ENCODE results near the gene FAM181A.

Gene FAM181A

GRCh38 chr14:93944348-93945069, 17.4 kb downstream of the FAM181A start:
- Histone ChIP-seq H3K9ac (ENCODE audit: low read depth, low read length) (no peak overlapping the region), H3K36me3 (ENCODE audit: control insufficient read depth, insufficient read depth, low read length) (no peaks in the 10 kb centered on the region), H3K9me3 (ENCODE audit: control insufficient read depth, insufficient read depth, low read length) (no peaks in the 10 kb centered on the region), H3K4me3 (ENCODE audit: low read depth, low read length) (no peak overlapping the region), H3K27ac (ENCODE audit: low read depth, low read length) (no peak overlapping the region), H3K27me3 (ENCODE audit: control insufficient read depth, insufficient read depth, low read length) (no peaks in the 10 kb centered on the region; the same call in 1 of the 2 replicates), H3K4me1 (ENCODE audit: control insufficient read depth, insufficient read depth, low read length) (peaks cover 6% of the 10 kb centered on the region; the same call in 1 of the 2 replicates)

GRCh38 chr14:93945070-93945399, 17.9 kb downstream of the FAM181A start:
- Histone ChIP-seq H3K9me3 (ENCODE audit: control insufficient read depth, insufficient read depth, low read length) (no peaks in the 10 kb centered on the region), H3K4me1 (ENCODE audit: control insufficient read depth, insufficient read depth, low read length) (peaks cover 6% of the 10 kb centered on the region; the same call in 1 of the 2 replicates), H3K27me3 (ENCODE audit: control insufficient read depth, insufficient read depth, low read length) (no peaks in the 10 kb centered on the region), H3K36me3 (ENCODE audit: control insufficient read depth, insufficient read depth, low read length) (no peaks in the 10 kb centered on the region), H3K4me3 (ENCODE audit: low read depth, low read length) (no peak overlapping the region), H3K9ac (ENCODE audit: low read depth, low read length) (no peak overlapping the region), H3K27ac (ENCODE audit: low read depth, low read length) (no peak overlapping the region)

- H3K9me3 ChIP-seq (ENCODE audit: control insufficient read depth, insufficient read depth, low read length): no peaks in the 10 kb centered on the region
- H3K27ac ChIP-seq (ENCODE audit: low read depth, low read length): no peak overlapping the region
- no peaks in the 10 kb centered on the region for H3K27me3 ChIP-seq (ENCODE audit: control insufficient read depth, insufficient read depth, low read length)
- no peak overlapping the region for H3K4me3 ChIP-seq (ENCODE audit: low read depth, low read length)
- no peaks in the 10 kb centered on the region for H3K36me3 ChIP-seq (ENCODE audit: control insufficient read depth, insufficient read depth, low read length)
- H3K4me1 ChIP-seq (ENCODE audit: control insufficient read depth, insufficient read depth, low read length): peaks cover 6% of the 10 kb centered on the region; the same call in 1 of the 2 replicates
- no peak overlapping the region for H3K9ac ChIP-seq (ENCODE audit: low read depth, low read length)
Measured at GRCh38 chr14:93946104-93946503, 19.0 kb downstream of the FAM181A start.

- no peaks in the 10 kb centered on the region for H3K9me3 ChIP-seq (ENCODE audit: control insufficient read depth, insufficient read depth, low read length)
- H3K4me3 ChIP-seq (ENCODE audit: low read depth, low read length): no peak overlapping the region
- H3K27me3 ChIP-seq (ENCODE audit: control insufficient read depth, insufficient read depth, low read length): no peaks in the 10 kb centered on the region
- peaks cover 4% of the 10 kb centered on the region; the same call in 1 of the 2 replicates for H3K4me1 ChIP-seq (ENCODE audit: control insufficient read depth, insufficient read depth, low read length)
- H3K9ac ChIP-seq (ENCODE audit: low read depth, low read length): no peak overlapping the region
- no peaks in the 10 kb centered on the region for H3K36me3 ChIP-seq (ENCODE audit: control insufficient read depth, insufficient read depth, low read length)
- no peak overlapping the region for H3K27ac ChIP-seq (ENCODE audit: low read depth, low read length)
Measured at GRCh38 chr14:93946541-93947090, 19.5 kb downstream of the FAM181A start.

- no peak overlapping the region for H3K4me3 ChIP-seq (ENCODE audit: low read depth, low read length)
- no peaks in the 10 kb centered on the region for H3K4me1 ChIP-seq (ENCODE audit: control insufficient read depth, insufficient read depth, low read length)
- no peak overlapping the region for H3K27ac ChIP-seq (ENCODE audit: low read depth, low read length)
- H3K36me3 ChIP-seq (ENCODE audit: control insufficient read depth, insufficient read depth, low read length): no peaks in the 10 kb centered on the region
- H3K27me3 ChIP-seq (ENCODE audit: control insufficient read depth, insufficient read depth, low read length): no peaks in the 10 kb centered on the region
- no peaks in the 10 kb centered on the region for H3K9me3 ChIP-seq (ENCODE audit: control insufficient read depth, insufficient read depth, low read length)
- H3K9ac ChIP-seq (ENCODE audit: low read depth, low read length): no peak overlapping the region
Measured at GRCh38 chr14:93947282-93947681, 20.1 kb downstream of the FAM181A start.

GRCh38 chr14:93949511-93950075, 22.4 kb downstream of the FAM181A start:
- Histone ChIP-seq H3K4me1 (ENCODE audit: control insufficient read depth, insufficient read depth, low read length) (no peaks in the 10 kb centered on the region; the same call in 1 of the 2 replicates), H3K9ac (ENCODE audit: low read depth, low read length) (no peak overlapping the region), H3K27ac (ENCODE audit: low read depth, low read length) (no peak overlapping the region), H3K4me3 (ENCODE audit: low read depth, low read length) (no peak overlapping the region), H3K36me3 (ENCODE audit: control insufficient read depth, insufficient read depth, low read length) (no peaks in the 10 kb centered on the region), H3K27me3 (ENCODE audit: control insufficient read depth, insufficient read depth, low read length) (no peaks in the 10 kb centered on the region), H3K9me3 (ENCODE audit: control insufficient read depth, insufficient read depth, low read length) (no peaks in the 10 kb centered on the region)

- H3K9me3 ChIP-seq (ENCODE audit: control insufficient read depth, insufficient read depth, low read length): no peaks in the 10 kb centered on the region
- H3K9ac ChIP-seq (ENCODE audit: low read depth, low read length): no peak overlapping the region
- no peaks in the 10 kb centered on the region for H3K27me3 ChIP-seq (ENCODE audit: control insufficient read depth, insufficient read depth, low read length)
- no peak overlapping the region for H3K4me3 ChIP-seq (ENCODE audit: low read depth, low read length)
- H3K36me3 ChIP-seq (ENCODE audit: control insufficient read depth, insufficient read depth, low read length): no peaks in the 10 kb centered on the region
- H3K4me1 ChIP-seq (ENCODE audit: control insufficient read depth, insufficient read depth, low read length): peaks cover 4% of the 10 kb centered on the region; the same call in 1 of the 2 replicates
- no peak overlapping the region for H3K27ac ChIP-seq (ENCODE audit: low read depth, low read length)
Measured at GRCh38 chr14:93950948-93951634, 23.9 kb downstream of the FAM181A start.

GRCh38 chr14:93951635-93952540, 24.7 kb downstream of the FAM181A start:
- H3K4me3 ChIP-seq (ENCODE audit: low read depth, low read length): no peak overlapping the region
- no peak overlapping the region for H3K27ac ChIP-seq (ENCODE audit: low read depth, low read length)
- no peaks in the 10 kb centered on the region for H3K9me3 ChIP-seq (ENCODE audit: control insufficient read depth, insufficient read depth, low read length)
- H3K27me3 ChIP-seq (ENCODE audit: control insufficient read depth, insufficient read depth, low read length): no peaks in the 10 kb centered on the region
- H3K9ac ChIP-seq (ENCODE audit: low read depth, low read length): no peak overlapping the region
- H3K4me1 ChIP-seq (ENCODE audit: control insufficient read depth, insufficient read depth, low read length): peaks cover 12% of the 10 kb centered on the region; the same call in 1 of the 2 replicates
- no peaks in the 10 kb centered on the region for H3K36me3 ChIP-seq (ENCODE audit: control insufficient read depth, insufficient read depth, low read length)

GRCh38 chr14:93952829-93953228, 25.7 kb downstream of the FAM181A start:
- Histone ChIP-seq H3K4me3 (ENCODE audit: low read depth, low read length) (no peak overlapping the region), H3K27ac (ENCODE audit: low read depth, low read length) (no peak overlapping the region), H3K36me3 (ENCODE audit: control insufficient read depth, insufficient read depth, low read length) (no peaks in the 10 kb centered on the region), H3K9ac (ENCODE audit: low read depth, low read length) (no peak overlapping the region), H3K9me3 (ENCODE audit: control insufficient read depth, insufficient read depth, low read length) (no peaks in the 10 kb centered on the region), H3K27me3 (ENCODE audit: control insufficient read depth, insufficient read depth, low read length) (no peaks in the 10 kb centered on the region), H3K4me1 (ENCODE audit: control insufficient read depth, insufficient read depth, low read length) (peaks cover 13% of the 10 kb centered on the region; the same call in 1 of the 2 replicates)

- Histone ChIP-seq H3K27me3 (ENCODE audit: control insufficient read depth, insufficient read depth, low read length) (no peaks in the 10 kb centered on the region), H3K36me3 (ENCODE audit: control insufficient read depth, insufficient read depth, low read length) (no peaks in the 10 kb centered on the region), H3K9me3 (ENCODE audit: control insufficient read depth, insufficient read depth, low read length) (no peaks in the 10 kb centered on the region), H3K4me1 (ENCODE audit: control insufficient read depth, insufficient read depth, low read length) (peaks cover 13% of the 10 kb centered on the region; the same call in 1 of the 2 replicates), H3K4me3 (ENCODE audit: low read depth, low read length) (no peak overlapping the region), H3K27ac (ENCODE audit: low read depth, low read length) (no peak overlapping the region), H3K9ac (ENCODE audit: low read depth, low read length) (no peak overlapping the region)
Measured at GRCh38 chr14:93953263-93953662, 26.1 kb downstream of the FAM181A start.

Data from HUES48 (cell line).